GM18520 (cell line): ENCODE results near the gene MED13.
"Not testable (repeated sequence)": the region's sequence is repeated elsewhere in the genome, so short reads cannot be mapped to it uniquely, and the experiment has no call there.

Experiments
- ATAC-seq: cut with Tn5 transposase; IDR thresholded peaks from one replicate; pipeline ENCODE4 v1.9.1; 2021; ENCODE audit not compliant: unreplicated experiment

Gene MED13

DNA sequence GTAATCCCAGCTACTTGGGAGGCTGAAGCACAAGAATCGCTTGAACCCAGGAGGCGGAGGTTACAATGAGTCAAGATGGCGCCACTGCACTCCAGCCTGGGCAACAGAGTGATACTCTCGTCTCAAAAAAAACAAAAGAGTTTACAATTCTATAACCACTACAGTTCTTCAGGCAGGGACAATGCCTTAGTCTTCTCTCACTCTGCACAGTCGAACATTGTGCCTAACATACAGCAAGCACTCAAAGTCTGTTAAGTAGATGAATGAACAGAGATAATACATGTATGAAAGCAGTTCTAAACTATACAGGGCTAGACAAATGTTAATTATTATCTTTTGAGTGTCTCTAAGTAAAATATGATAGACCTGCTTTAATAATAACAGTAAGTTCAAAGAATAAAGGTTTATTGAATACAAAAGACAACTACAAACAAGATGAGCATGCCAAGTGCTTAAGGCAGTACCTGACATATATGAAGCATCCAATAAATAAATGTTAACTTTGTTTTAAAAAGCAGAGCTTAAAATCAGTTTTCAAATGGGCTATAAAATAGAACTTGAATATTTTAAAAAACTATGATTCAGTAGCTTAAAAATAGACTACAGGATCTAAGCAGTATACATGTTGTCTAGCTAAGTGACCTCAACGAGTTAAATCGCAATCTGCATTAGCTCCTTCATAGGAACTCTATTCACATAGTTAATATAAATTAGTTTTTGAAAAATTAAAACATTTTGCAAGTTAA is 156.6 kb downstream of the MED13 start:
- no peak for ATAC-seq

DNA sequence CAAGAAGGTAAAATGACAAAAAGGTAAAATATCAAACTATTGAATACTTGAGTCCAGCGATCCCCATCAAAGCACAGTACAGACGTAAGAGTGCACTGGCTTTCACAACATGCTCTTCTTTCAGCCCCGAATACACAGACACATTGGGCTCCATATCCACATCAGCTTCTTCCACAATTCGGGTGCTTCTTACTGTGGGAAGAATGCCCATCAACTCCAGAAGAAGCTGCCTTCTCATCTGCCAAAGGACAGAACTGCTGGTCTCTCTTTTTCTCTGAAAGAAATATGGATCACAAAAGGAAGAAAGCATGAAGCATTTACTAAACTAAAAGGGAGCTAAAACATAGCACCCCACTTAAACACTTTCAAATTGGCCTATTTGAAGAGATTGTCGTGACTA is 157.7 kb downstream of the MED13 start:
- ATAC-seq: no peak

DNA sequence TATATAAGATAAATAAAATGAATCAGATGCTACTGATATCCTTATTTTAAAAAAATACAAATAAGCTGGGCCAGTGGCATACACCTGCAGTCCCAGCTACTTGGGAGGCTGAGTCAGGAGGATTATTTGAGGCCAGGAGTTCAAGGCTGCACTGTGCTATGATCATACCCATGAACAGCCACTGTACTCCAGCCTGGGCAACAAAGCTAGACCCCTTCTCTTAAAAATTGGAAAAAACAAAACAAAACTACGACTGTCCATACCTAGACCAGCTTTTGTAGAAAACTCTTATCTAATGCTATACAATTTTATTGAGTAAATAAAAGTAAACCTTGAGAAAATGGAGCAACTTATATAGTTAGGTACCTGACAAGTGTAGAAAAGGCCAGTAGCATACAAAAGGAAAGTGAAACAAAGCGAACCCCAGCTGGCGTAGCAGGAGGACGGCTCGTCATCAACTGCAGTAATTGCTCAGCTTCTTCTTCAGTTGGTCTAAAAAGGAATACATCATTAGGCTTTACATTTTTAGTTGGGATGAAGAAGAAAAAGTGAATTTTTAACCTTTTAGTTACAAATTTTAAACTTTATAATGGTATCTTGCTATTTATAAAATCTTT is 160.9 kb downstream of the MED13 start:
- peak; percentile 73 for ATAC-seq

DNA sequence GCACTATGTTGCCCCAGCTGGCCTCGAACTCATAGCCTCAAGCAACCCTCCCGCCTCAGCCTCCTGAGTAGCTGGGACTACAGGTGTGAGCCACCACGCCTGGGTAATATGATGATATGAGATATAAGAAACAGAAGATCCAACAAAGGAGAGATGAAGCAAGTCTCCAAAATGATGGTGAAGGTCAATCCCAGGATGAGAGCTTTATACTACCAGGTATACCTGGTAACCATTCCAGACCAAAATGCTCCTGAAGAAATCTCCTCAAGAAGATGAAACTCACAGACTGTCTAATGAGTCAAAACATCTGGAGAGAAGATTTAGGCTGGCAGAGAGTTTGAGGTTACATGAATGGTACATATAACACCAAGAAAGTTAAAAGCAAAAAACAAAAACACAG is 161.8 kb downstream of the MED13 start:
- ATAC-seq: no peak

DNA sequence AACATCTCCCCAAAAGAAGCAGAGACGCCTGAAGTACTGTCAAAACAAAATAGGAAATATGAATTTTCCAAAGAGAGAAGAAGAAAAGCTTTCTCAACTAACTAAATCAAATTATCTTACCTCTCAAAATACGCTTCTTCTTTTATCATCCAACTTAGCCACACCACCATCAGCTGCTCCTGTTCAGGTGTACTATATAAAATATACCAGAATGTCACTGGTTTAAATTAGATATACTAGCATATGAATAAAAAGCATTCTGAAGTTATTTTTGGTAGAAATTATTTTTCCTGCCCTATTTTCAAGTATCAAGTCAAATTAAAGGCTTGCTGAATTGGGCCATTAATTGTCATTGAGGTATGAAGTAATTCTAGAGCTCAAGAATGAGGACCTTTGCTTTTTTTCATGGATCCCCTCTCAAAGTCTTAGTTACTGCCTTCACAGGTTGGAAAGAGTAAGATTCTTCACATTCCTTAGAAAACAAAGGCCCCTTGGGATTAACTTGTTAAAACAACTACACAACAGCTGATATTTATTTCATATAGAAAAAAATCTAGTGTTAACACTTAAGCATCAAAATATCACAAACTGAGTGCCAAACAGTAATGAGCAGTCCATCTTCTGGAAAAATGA is 167.4 kb downstream of the MED13 start:
- ATAC-seq: no peak

DNA sequence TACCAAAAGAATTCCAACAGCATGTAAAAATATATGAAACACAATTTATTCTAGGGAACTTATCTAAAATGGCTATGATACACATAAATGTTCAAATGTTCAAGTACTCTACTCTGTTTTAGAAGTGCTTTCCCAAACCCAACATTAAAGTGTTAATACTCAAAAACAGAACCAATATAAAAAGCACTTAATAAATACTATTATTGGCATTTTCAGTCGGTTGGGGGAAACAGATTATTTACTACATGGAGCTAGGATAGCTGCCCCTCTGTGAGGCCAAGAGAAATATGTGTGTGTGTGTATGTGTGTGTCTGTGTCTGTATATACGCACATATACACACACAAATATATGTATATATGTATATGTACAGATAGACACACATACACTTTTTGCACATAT is 169.7 kb downstream of the MED13 start:
- ATAC-seq: no peak

DNA sequence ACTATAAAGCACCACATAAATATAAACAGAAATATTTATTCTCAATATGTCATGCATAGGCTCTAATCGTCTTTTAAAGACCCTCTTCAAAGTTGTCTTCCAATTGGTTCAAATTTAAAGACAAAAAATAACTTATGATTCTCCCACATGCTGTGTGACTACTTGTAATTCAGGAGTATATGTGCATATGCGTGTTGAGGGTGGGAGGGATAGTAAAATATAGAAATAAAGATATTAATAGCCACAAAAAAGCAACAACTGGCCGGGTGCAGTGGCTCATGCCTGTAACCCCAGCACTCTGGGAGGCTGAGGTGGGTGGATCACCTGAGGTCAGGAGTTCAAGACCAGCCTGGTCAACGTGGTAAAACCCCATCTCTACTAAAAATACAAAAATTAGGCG is 170.8 kb downstream of the MED13 start:
- not testable (repeated sequence) for ATAC-seq
